Measurements from ENCODE around the gene EYS. TPM values are rescaled to one million over a fixed set of nuclear protein-coding genes. Genes with fewer than 3 reads are reported as not detected.

EYS gene
- total RNA-seq, 1 donor from 2014 or later: 0.06 TPM

DNA sequence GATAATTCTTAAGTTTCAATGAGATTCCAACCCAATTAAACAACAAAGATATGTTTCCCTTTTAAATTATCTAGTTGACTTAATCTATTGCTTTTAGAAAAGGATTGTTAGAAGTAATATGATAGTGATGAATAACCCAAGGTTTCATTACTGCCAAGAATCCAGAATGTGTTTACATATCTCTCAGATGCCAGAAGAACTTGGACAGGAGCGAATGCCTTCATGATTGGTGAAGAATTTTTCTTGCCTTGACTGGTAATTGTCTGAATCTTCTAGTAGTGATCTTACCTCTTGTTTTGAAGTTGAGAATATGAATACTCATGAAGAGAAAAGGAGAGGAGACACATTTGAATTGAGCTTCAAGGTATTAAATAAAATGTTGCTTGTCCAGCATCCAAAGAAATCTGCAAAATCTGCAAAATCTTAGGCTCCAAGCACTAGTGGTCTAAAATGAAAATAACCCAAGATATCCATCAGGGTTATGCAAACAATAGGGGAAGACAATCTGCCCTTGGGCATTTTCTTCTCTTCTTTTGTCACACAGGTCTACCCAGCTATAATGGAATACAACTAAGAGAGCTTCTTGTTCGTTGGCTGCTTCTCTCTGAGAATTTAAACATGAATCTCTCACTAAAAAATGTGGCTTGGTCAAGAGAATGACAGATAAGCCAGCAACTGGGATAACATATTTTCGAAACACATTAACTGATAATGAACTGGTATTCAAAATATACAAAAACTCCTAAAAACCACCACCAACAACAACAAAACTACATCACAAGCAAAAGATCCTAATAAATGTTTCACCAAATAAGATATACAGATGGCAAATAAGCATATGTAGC is 928.9 kb downstream of the EYS start:
- TF ChIP-seq, protein P1, sequence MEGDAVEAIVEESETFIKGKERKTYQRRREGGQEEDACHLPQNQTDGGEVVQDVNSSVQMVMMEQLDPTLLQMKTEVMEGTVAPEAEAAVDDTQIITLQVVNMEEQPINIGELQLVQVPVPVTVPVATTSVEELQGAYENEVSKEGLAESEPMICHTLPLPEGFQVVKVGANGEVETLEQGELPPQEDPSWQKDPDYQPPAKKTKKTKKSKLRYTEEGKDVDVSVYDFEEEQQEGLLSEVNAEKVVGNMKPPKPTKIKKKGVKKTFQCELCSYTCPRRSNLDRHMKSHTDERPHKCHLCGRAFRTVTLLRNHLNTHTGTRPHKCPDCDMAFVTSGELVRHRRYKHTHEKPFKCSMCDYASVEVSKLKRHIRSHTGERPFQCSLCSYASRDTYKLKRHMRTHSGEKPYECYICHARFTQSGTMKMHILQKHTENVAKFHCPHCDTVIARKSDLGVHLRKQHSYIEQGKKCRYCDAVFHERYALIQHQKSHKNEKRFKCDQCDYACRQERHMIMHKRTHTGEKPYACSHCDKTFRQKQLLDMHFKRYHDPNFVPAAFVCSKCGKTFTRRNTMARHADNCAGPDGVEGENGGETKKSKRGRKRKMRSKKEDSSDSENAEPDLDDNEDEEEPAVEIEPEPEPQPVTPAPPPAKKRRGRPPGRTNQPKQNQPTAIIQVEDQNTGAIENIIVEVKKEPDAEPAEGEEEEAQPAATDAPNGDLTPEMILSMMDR (conservative IDR thresholded peaks at IDR 0.05; ENCODE audit: low read depth, low read length): no peak
- H3K4me3 ChIP-seq (ENCODE audit: low read depth, low read length): no peak overlapping the region
- DNase-seq (ENCODE audit: low read depth): no peak

DNA sequence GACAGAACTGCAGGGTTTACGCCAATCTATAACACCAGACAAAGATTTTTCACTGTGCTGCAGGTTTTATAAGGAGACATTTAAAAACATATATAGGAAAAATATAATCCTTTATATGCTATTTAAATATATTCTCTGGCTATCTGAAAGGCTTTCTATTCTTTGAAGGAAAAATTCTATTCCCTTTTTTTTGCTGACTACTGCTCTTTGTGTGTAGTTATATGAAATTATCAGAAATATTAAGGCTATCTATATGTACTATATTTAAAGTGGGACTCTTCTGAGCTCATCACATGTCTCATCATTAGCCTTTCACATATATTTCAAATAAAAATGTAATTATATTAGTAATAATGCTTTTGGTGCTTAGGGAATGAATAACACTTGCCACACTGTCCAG is 930.7 kb downstream of the EYS start:
- no peak for DNase-seq (ENCODE audit: low read depth)
- no peak overlapping the region for H3K4me3 ChIP-seq (ENCODE audit: low read depth, low read length)
- TF ChIP-seq, protein P1 (conservative IDR thresholded peaks at IDR 0.05; ENCODE audit: low read depth, low read length): no peak

DNA sequence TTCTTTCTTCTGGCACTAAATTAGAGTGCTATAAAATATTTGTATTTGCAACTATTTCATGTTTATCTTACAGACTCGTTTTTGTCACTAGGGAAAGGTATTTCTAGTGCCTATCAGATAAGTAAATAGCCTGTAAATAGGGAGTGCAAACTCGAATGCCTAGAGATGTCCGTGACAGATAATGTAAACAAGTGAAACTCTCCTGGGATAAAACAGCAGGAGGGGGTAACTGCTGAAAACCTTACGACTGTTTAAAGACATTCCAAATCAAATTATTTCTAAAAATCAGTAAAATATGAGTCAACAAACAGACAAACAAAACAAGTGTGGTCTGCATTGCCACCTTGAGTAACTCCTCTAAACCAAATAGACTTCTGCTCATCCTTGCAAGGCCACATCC is 932.1 kb downstream of the EYS start:
- TF ChIP-seq, protein P1 (conservative IDR thresholded peaks at IDR 0.05; ENCODE audit: low read depth, low read length): no peak
- H3K4me3 ChIP-seq (ENCODE audit: low read depth, low read length): no peak overlapping the region
- DNase-seq (ENCODE audit: low read depth): no peak

DNA sequence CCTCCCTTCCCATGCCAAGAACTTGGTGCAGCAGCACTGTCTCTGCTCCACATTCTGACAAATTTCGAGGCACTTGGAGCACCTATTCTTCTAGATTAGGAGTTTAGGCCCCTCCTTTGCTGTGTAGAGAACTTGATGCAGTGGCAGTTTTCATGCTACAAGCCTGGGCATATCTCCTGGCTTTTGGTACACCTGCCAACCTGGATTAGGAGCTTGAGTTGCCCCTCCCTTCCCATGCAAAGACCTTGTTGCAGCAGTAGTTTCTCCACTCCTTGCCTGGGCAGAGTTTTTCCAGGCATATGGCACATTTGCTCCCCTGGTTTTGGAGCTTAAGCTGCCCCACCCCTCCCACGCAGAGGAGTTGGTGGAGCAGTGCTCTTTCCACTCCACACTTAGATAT is 956.1 kb downstream of the EYS start:
- TF ChIP-seq, protein P1 (conservative IDR thresholded peaks at IDR 0.05; ENCODE audit: low read depth, low read length): no peak
- no peak overlapping the region for H3K4me3 ChIP-seq (ENCODE audit: low read depth, low read length)
- no peak for DNase-seq (ENCODE audit: low read depth)

DNA sequence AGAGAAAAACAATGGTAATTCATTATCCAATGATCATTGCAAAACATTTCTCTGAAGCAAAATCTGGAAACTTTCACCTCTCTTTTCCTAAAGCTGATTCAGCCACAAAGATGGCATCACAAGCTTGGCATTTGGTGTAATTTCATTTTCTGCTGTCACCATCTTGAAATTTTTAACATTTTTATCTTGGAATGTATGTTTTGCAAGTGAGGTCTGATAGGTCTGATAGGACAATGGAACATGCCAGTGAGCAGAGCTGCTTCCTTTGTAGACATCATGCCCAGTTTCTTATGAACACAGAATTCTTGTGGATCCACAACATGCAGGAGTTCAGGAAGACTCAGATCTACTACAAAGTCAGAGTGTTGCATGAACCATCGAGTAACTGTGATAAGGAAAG is 969.6 kb downstream of the EYS start:
- H3K4me3 ChIP-seq (ENCODE audit: low read depth, low read length): no peak overlapping the region
- no peak for DNase-seq (ENCODE audit: low read depth)
- TF ChIP-seq, protein P1 (conservative IDR thresholded peaks at IDR 0.05; ENCODE audit: low read depth, low read length): no peak

DNA sequence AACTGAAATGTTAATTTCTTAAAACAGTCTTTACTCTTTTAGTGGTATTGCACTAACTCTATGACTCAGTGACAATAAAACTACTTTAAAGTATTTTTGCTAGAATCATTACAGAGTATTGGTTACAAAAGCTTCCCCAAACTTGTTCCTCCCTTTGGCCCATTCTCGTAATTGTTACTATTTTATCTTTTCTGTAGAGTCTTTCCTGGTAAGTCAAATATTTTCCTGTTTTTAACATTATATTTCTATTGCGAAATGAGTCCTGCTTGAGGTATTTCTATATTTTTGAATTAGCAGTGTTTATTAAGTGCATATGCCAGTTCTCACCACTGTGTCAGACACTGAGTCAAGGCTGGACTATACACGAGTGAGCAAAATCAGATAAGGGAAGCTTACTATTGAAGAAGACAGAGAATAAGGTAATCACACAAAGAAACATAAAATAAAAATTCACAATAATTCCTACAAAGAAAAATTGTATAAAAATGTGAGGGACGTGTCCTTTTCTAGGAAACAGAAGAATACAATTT is 970.5 kb downstream of the EYS start:
- TF ChIP-seq, protein P1 (conservative IDR thresholded peaks at IDR 0.05; ENCODE audit: low read depth, low read length): no peak
- H3K4me3 ChIP-seq (ENCODE audit: low read depth, low read length): no peak overlapping the region
- DNase-seq (ENCODE audit: low read depth): no peak

DNA sequence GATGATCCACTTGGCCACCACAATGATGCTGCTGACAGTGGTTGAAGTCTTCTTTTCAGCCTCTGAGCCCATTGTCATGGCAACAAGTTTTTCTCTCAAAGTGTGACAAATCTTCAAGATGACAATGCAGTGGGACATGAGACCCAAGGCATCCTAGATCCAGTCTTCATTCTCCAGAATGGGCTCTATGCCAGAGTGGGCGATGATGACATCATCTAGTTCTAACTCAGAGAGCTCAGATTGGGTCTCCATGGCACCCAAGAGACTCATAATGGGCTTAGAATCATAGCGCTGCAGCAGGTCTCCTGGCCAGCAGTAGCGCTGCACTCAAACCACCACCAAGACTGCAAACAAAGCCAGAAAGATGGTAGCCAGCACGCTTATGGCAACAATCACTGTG is 973.6 kb downstream of the EYS start:
- TF ChIP-seq, protein P1 (conservative IDR thresholded peaks at IDR 0.05; ENCODE audit: low read depth, low read length): no peak
- H3K4me3 ChIP-seq (ENCODE audit: low read depth, low read length): no peak overlapping the region
- DNase-seq (ENCODE audit: low read depth): no peak

Data from epithelial cell of proximal tubule (primary cell).